Esophagus squamous epithelium (tissue), 5 donors: Measurements from ENCODE around the gene EBP. TPM values are rescaled to one million over a fixed set of nuclear protein-coding genes. Genes with fewer than 3 reads are reported as not detected.
"Not testable (repeated sequence)": the region's sequence is repeated elsewhere in the genome, so short reads cannot be mapped to it uniquely, and the experiment has no call there.

Source experiments
- DNase-seq: peaks from one replicate; lab custom pipeline; 2025; lab: John Stamatoyannopoulos, UW
- H3K27ac ChIP-seq, 4 donors: fragments of 200-600 bp; sonication (generic); one replicate each; pipeline ENCODE4 v1.5.1; 2016 to 2019; ENCODE audit warnings: mild to moderate bottlenecking in 1 of 4
- H3K27me3 ChIP-seq, 4 donors: fragments of 200-600 bp; sonication (generic); 1 replicate in 3 of 4; 2 replicates in 1 of 4; pipeline versions ENCODE4 v1.5.1 to v1.6.0; 2017 to 2021; ENCODE audit warnings: antibody characterized with exemption in 1 of 4
- H3K36me3 ChIP-seq, 3 donors: fragments of 200-600 bp; sonication (generic); one replicate each; pipeline ENCODE4 v1.5.1; 2016 to 2019
- H3K4me1 ChIP-seq, 3 donors: fragments of 200-600 bp; sonication (generic); one replicate each; pipeline ENCODE4 v1.5.1; 2017 to 2019
- H3K4me3 ChIP-seq, 4 donors: fragments of 200-600 bp; sonication (generic); 1 replicate in 3 of 4; 2 replicates in 1 of 4; pipeline ENCODE4 v1.5.1; 2016 to 2019; ENCODE audit warnings: mild to moderate bottlenecking in 2 of 4, moderate library complexity in 1 of 4
- H3K9me3 ChIP-seq, 3 donors: fragments of 200-600 bp; sonication (generic); one replicate each; pipeline ENCODE4 v1.5.1; 2016 to 2019
- CTCF ChIP-seq, 6 experiments: fragments of 450-650 bp in 4 of 6; fragments of 200-600 bp in 2 of 6; sonication (generic) in 2 of 6; IDR thresholded peaks; one replicate each; pipeline ENCODE4 v1.5.1; 2016 to 2019; ENCODE audit warnings: antibody characterized with exemption in 6 of 6, mild to moderate bottlenecking in 4 of 6, moderate library complexity in 4 of 6
- POLR2A ChIP-seq, 4 donors: fragments of 450-650 bp; IDR thresholded peaks; one replicate each; pipeline ENCODE4 v1.6.1; 2017; ENCODE audit warnings: antibody characterized with exemption in 4 of 4, mild to moderate bottlenecking in 4 of 4, moderate library complexity in 3 of 4
- WGBS, 2 donors: methylation state at CpG; one replicate each; pipeline ENCODE4 v1.1.5; 2018; 5-methylcytosine and 5-hydroxymethylcytosine counted together
- intact Hi-C: fragments of 100-400 bp; cut with DNase I; formaldehyde crosslinking; loops from one replicate; pipeline ENCODE4 v1.15.0; 2022
- total RNA-seq, 4 donors: library from RNA; depleted of rRNA; stranded (reverse); fragments of >200 nt; gene quantifications; one replicate each; pipeline ENCODE4 v1.1.0, GENCODE V29; 2016
- donor health status: DM: yes; HTN: yes; CAD: no.

Gene EBP
- total RNA-seq, 4 donors from 2014 or later, result 60.8 to 119 (median 87.1) TPM

- H3K4me3 ChIP-seq, result peak overlapping the region; percentile 59 to 81 (median 67)
- intact Hi-C loops, result no loop called here
Observed at GRCh38 chrX:48540480-48540879, 18.9 kb downstream of the EBP start.

DNA sequence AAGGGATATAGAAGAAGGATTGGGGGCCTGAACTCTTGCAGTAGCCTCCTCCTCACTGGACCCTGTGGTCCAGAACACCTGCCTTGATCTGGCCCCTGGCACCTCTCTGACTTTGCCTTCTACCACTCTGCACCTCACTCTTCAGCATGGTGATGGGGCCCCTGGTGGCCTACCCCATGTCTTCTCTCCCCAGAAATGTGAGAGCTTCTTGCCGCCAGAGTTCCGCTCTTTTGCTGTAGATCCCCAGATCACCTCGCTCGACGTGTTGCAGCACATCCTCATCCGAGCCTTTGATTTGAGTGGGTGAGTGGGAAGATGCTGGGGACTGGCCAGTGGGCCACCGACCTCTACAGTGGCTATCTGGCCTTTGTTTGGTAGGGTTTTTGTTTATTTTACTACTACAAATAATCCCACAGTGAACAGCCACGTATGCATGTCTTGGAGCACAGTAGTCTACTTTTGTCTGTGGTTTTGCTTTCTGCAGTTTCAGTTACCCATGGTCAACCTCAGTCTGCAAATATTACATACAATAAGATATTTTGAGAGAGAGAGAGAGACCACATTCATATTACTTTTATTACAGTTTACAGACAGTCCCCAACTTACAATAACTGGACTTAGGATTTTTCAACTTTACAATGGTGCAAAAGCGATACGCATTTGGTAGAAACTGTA is 19.7 kb downstream of the EBP start:
- intact Hi-C loops, result no loop called here
- Histone ChIP-seq H3K27me3 (no peaks in the 10 kb centered on the region), H3K27ac (no peak overlapping the region), H3K9me3 (no peaks in the 10 kb centered on the region), H3K36me3 (peaks cover 0 to 43% (median 5%) of the 10 kb centered on the region in 3 donors), H3K4me1 (peaks cover 0 to 18% (median 6%) of the 10 kb centered on the region in 3 donors), H3K4me3 (no peak overlapping the region)
- WGBS, 2 donors, result 74 to 75% methylated on average over 9 of the region's 10 CpGs
- TF ChIP-seq POLR2A (IDR thresholded peaks at IDR 0.05) (no peak), CTCF (IDR thresholded peaks at IDR 0.05) (no peak)
- no peak for DNase-seq

More at GRCh38 chrX:48540480-48540879, 18.9 kb downstream of the EBP start:
- no peak for TF ChIP-seq CTCF (IDR thresholded peaks at IDR 0.05)
- TF ChIP-seq POLR2A (IDR thresholded peaks at IDR 0.05), result no peak
- peaks cover 0 to 18% (median 6%) of the 10 kb centered on the region in 3 donors for H3K4me1 ChIP-seq
- DNase-seq, result no peak
- H3K27me3 ChIP-seq, result no peaks in the 10 kb centered on the region
- peaks cover 0 to 35% (median 5%) of the 10 kb centered on the region in 3 donors for H3K36me3 ChIP-seq
- WGBS, 2 donors, result 70 to 74% methylated on average over 7 of the region's 7 CpGs
- H3K9me3 ChIP-seq, result no peaks in the 10 kb centered on the region
- peak overlapping the region; percentile 87 to 95 (median 90) for H3K27ac ChIP-seq

- H3K4me1 ChIP-seq, result no peaks in the 10 kb centered on the region
- no peak overlapping the region for H3K27ac ChIP-seq
- H3K27me3 ChIP-seq, result no peaks in the 10 kb centered on the region
- no peaks in the 10 kb centered on the region for H3K9me3 ChIP-seq
- intact Hi-C loops, result no loop called here
- H3K36me3 ChIP-seq, result peaks cover 0 to 77% (median 5%) of the 10 kb centered on the region in 3 donors
- TF ChIP-seq POLR2A (IDR thresholded peaks at IDR 0.05) (no peak), CTCF (IDR thresholded peaks at IDR 0.05) (no peak)
- H3K4me3 ChIP-seq, result no peak overlapping the region
- 76 to 91% methylated on average over 2 to 3 of the region's 3 CpGs for WGBS, 2 donors
- DNase-seq, result no peak
Observed at GRCh38 chrX:48548871-48549270, 27.3 kb downstream of the EBP start.

- H3K4me3 ChIP-seq, intact Hi-C loops, H3K4me1 ChIP-seq, DNase-seq, H3K27ac ChIP-seq, H3K9me3 ChIP-seq, H3K27me3 ChIP-seq: not testable (repeated sequence)
- peaks cover 5 to 78% (median 13%) of the 10 kb centered on the region in 3 donors for H3K36me3 ChIP-seq
- WGBS, 2 donors, result 79 to 94% methylated on average over 5 to 6 of the region's 9 CpGs
Observed at GRCh38 chrX:48555731-48556325, 34.2 kb downstream of the EBP start.

GRCh38 chrX:48558271-48558670 is 36.7 kb downstream of the EBP start:
- Histone ChIP-seq H3K4me3 (no peak overlapping the region), H3K36me3 (peaks cover 5 to 73% (median 13%) of the 10 kb centered on the region in 3 donors), H3K27ac (peak overlapping the region in 2 of 4 donors; percentile 33 to 34), H3K9me3 (no peaks in the 10 kb centered on the region), H3K27me3 (no peaks in the 10 kb centered on the region), H3K4me1 (peaks cover 0 to 9% (median 0%) of the 10 kb centered on the region in 3 donors)
- intact Hi-C loops, result no loop called here
- no peak for DNase-seq
- WGBS, 2 donors, result 35 to 69% methylated on average over 3 to 4 of the region's 4 CpGs
- TF ChIP-seq CTCF (IDR thresholded peaks at IDR 0.05) (peak in 1 of 6 experiments; percentile 18), POLR2A (IDR thresholded peaks at IDR 0.05) (no peak)
